Measurements from ENCODE around the gene DCTD.

The DCTD gene

DNA sequence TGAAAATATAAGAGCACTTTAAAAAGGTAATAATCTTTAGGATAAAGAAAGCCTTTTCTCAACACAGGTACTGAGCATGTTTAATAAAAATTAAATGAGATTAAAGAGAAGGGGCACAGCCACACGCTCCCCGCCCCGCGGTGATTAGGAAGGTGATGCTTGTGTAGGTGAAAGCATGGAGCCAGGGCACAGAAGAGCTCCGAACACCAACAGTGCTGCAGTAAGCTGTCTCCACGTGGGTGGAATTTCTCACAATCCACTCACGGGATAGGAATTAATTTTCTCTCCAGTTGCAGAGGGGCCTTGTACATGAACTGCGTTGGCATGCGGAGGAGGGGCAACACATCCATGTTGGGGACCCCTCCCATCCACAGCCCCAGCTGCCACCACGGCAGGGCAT is 27.0 kb downstream of the DCTD start:
- no peak for DNase-seq

GRCh38 chr4:182888891-182889290 is 28.3 kb downstream of the DCTD start:
- no peak for DNase-seq

GRCh38 chr4:182886768-182887167 is 30.4 kb downstream of the DCTD start:
- no peak for DNase-seq

- DNase-seq: no peak
Observed at GRCh38 chr4:182886205-182886604, 31.0 kb downstream of the DCTD start.

GRCh38 chr4:182885738-182886077 is 31.5 kb downstream of the DCTD start:
- DNase-seq: peak; percentile 84

- no peak for DNase-seq
Observed at GRCh38 chr4:182885022-182885737, 32.0 kb downstream of the DCTD start.

- peak; percentile 37 for DNase-seq
Observed at GRCh38 chr4:182884040-182884439, 33.1 kb downstream of the DCTD start.

DNA sequence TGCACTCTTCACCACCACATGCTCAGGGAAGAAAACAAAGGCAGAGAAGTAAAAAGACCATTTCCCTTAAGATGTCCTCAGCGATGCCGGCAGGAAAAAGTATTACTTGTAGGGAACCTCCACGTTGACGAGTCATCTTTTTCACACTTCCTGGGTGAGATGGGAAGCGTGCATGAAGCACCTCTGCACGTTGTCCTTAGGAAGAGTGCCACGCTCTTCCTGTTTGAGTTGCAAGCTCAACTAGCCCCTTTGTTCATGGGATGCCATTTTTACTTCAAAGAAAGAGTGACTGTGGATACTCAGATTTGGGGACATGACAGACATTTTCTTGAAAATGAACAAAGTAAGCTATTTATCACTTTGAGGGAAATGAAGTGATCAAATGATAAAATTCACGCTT is 33.8 kb downstream of the DCTD start:
- DNase-seq: no peak

DNA sequence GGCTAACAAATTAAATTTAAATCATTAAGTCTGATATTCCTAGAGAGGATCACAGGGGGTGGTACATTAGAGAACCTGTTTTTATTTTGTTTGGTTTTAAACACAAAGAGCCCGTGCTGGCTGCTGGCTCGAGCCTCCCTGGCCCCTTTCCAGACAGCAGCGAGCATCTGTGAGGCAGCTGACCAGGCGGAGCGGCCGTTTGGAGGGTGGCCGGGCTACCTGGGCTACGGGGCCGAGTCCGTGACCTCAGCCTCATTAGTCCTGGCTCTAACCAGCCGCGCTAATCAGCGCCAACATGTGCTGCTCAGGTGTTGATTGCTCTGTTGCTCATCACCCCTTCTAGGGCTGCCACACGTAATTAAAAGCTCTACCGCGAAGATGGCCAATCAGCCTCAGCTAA is 35.3 kb downstream of the DCTD start:
- DNase-seq: no peak

DNA sequence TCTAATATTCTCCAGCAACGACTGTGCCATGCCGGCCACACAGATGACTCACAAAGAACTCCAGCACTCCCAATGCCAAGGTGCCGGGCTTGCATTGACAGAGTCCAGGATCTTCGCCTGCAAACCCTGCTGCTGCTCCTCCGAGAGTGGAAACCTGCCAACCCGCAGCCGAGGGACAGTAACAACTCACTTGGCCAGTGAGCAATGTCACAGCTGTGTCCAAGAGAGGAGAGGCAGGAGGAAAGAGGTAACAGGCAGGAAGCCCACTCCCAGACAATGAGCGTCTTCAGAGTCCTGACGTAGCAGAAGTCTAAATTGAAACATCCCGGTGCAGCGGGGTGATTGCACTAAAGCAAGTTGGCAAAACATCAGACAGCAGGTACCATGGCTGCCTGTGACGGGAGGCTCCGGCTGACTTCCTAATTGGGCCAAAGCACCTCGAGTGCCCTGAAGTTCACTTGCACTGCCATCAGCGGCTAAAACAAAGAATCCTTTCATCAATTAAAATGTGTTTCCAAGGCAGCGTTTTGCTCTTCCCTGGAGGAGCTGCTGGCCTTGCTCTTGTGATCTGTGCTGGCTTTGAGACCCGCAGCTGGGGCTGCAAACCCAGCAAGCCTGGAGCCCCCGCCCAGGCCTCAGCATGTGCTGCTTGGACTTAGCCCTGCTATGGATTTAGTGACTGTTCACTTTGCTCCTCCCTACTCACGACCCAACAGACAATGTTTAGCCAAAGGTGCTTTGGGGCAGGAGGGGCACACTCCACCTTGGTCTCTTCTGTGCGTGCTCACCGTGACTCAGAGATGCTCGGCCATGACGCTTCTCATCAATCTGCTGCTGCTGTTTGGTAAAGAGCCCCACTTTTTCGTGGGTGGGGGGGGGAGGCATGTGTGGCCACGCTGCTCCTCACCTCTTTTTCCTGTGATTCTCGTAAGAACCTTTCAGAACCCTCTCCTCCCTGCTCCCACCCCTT is 36.5 kb downstream of the DCTD start:
- DNase-seq: peak; percentile 13

DNA sequence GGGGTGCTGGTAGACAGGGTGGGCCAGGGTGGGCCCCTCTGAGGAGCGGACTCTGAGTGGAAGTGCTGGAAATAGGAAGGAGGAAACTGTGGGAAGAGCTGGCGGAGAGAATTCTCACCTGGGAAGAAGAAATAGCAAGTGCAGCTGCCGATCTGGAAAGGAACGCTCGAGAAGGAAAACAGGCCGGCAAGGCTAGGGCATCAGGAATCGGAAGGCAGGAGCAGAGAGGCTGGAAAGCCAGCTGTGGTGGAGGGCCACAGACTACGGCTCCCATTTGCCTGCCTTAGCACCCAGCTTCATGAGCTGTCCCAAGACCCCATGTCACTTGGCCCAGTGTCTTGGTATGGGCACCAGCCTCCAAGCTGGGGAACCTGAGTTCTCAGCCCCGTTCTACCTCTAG is 37.3 kb downstream of the DCTD start:
- no peak for DNase-seq

GRCh38 chr4:182878633-182879495 is 38.3 kb downstream of the DCTD start:
- DNase-seq: no peak

DNA sequence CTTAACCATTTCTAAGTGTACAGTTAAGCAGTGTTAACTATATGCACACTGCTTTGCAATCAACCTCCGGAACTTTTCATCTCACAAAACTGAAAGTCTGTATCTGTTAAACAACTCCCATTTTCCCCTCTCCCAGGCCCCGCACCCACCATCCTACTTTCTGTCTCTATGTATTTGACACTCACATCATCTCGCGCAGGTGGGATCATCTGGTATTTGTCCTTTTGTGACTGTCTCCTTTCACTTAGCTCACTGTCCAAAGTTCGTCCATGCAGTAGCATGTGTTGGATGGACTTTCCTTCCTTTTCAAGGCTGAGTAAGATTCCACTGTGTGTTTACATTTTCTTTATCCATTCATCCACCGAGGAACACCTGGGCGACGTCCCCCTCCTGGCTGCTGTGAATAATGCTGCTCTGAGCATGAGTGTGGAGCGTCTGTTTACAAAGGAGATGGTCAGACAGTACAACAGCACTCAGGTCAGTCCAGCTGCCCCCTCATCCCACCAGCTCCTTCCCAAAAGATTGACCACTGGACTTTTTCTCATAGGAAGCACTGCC is 39.8 kb downstream of the DCTD start:
- DNase-seq: no peak

DNA sequence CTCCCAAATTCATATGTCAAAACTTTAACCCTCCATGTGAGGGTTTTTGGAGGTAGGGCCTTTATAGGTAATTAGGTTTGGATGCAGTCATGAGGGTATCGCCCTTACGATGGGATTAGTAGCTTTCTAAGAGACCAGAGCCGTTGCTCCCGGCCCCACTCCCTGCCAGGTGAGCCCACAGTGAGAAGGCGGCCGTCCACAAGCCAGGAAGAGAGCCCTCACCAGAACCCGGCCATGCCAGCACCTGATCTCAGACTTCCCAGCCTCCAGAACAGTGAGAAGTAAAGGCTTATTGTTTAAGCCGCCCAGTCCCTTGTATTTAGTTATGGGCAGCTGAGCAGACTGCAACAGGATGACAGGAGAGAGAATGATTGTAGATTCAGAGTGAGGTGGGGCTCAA is 40.8 kb downstream of the DCTD start:
- DNase-seq: no peak

DNA sequence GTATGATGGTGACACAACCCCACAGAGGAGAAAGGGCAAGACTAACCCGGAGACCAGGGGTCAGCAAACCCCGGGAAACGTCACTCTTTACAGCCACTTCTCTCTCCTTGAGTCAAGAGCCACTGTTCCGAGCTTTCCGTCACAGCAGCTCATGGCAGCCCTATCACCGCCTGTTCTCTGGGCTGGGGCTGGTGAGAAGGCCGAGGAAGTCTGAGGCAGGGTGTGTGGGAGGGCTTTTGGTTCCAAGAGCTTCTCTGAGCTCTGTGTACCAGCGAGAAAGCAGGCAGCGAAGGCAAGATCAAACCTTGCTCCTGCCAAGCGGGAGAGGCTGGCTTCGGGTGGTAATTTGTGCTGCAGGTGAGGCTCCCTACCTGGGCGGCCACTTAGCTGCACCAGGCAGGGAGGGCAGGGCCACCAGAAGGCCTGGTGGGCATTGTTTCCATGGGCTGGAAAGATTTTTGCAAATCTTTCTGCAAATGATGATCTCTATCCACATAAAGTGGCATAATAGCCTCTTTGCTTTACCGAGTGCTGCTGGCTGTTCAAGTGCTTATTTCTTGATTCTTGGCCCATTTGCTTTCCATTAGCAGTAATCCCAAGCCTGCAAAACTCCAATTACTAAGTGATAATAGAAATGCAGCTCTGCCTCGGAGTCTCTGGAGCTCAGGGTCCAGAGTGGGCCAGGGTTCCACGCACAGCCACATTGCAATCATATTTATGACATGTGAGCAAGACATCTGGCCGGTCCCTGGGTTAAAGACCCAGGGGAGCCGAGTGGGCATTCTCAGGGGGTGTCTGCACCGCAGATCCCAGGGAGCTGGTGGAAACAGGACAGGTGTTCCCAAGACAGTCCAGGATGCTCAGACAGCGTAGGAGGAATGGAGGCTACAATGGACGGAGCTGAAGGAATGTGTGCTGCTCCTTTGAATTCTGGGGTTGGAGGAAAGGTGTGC is 41.5 kb downstream of the DCTD start:
- DNase-seq: no peak

DNA sequence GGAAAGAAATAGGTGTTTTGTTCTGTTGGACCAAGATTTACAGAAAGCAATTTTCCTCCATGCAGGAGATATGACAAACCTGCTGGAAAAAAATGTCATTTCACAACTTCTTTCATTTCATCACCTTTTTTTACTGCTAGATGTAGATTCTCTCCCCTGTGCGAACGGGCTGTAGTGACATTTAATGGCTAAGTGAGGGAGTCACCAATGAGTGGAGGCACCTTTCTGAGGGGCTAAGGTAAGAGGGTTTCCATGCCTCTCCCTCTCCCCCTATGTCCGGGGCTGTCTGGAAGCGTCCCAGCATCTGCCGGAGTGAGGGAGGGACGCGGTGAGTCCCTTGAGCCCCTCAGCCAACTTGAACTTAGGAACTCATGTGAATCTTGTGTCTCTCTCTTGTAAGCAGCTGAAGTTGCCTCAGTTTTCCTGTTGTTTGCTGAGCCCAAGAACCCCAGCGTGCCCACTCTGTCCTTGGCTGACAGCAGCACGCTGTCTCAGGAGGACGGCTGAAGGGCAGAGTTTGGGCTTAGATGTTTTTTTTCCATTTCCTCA is 42.3 kb downstream of the DCTD start:
- no peak for DNase-seq

- no peak for DNase-seq
Observed at GRCh38 chr4:182874304-182874751, 42.9 kb downstream of the DCTD start.

DNA sequence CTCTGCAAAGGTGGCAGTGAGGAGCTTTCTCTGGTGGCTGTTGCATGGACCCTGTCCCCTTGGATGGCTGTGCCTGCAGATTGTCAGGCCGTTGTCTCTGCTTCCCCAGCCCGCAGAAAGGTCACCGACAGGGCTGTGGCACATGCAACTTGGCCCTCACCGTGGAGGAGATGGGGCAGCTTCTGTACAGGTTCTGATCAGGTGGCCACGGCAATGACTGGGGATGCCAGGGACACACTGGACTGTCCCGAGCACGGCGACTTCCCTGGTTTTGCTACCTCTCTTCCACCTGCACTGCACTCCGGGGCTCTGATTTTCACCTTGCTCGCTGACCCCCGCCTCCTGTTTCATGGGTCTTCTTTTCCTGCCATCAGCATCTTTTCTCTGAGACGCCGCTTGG is 43.5 kb downstream of the DCTD start:
- no peak for DNase-seq

DNA sequence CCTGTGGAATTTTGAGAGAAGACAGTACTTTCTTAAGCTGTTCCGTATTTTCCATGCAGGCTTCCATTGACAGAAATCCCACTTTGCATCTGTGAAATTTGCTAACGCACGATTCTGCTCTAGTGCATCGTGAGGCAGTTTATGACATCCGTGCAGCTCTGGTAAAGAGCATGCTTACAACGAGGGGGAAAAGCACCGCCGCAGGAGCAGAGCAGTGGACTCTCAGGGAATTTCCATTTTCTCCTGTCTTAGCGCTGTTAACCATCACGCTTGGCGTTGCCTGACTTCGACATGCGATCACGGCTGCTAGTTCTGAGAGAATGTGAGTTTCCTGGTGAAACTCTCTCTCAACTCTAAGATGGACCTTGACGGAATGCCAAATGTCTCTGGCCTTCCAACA is 43.9 kb downstream of the DCTD start:
- DNase-seq: no peak

GRCh38 chr4:182872886-182873285 is 44.3 kb downstream of the DCTD start:
- no peak for DNase-seq

GRCh38 chr4:182871616-182872015 is 45.6 kb downstream of the DCTD start:
- no peak for DNase-seq

All from fibroblast of upper back skin (primary cell).